GM23338 (cell line): ENCODE data around the gene PGAP3. TPM values are rescaled to one million over a fixed set of nuclear protein-coding genes. Genes with fewer than 3 reads are reported as not detected.

Source experiments
- ATAC-seq: fragments of 200-7000 bp; cut with Tn5 transposase; 3 replicates; pipeline ENCODE4 v1.9.1; 2020
- DNase-seq: peaks from one replicate; pipeline ENCODE4 v3.0.0-alpha.2; 2015; ENCODE audit warnings: low spot score
- H2AFZ ChIP-seq: fragments of 200-600 bp; sonication (generic); 2 replicates; pipeline ENCODE4 v1.8.0; 2016; ENCODE audit warnings: antibody characterized with exemption, mild to moderate bottlenecking, moderate library complexity
- H3F3A ChIP-seq: fragments of 200-600 bp; sonication (generic); replicated peaks from 2 replicates; pipeline ENCODE4 v1.8.0; 2017; ENCODE audit warnings: antibody characterized with exemption, mixed run types, low read depth
- H3K27ac ChIP-seq: fragments of 200-600 bp; sonication (generic); 2 replicates; pipeline ENCODE4 v1.6.1; 2016; ENCODE audit warnings: low read depth
- H3K27me3 ChIP-seq: fragments of 200-600 bp; sonication (generic); 2 replicates; pipeline ENCODE4 v1.8.0; 2016; ENCODE audit warnings: mild to moderate bottlenecking, mixed run types, moderate library complexity; ENCODE audit not compliant: insufficient read depth
- H3K36me3 ChIP-seq: fragments of 200-600 bp; sonication (generic); 2 replicates; pipeline ENCODE4 v1.8.0; 2016; ENCODE audit warnings: mild to moderate bottlenecking; ENCODE audit not compliant: insufficient read depth
- H3K4me1 ChIP-seq: fragments of 200-600 bp; sonication (generic); 2 replicates; pipeline ENCODE4 v1.8.0; 2016; ENCODE audit warnings: mild to moderate bottlenecking, moderate library complexity; ENCODE audit not compliant: insufficient read depth
- H3K4me2 ChIP-seq: fragments of 200-600 bp; sonication (generic); 2 replicates; pipeline ENCODE4 v1.7.1; 2017; ENCODE audit warnings: mixed run types
- H3K4me3 ChIP-seq: fragments of 200-600 bp; sonication (generic); 2 replicates; pipeline ENCODE4 v1.6.1; 2016; ENCODE audit warnings: mixed run types
- H3K79me2 ChIP-seq: fragments of 200-600 bp; sonication (generic); replicated peaks from 2 replicates; pipeline ENCODE4 v1.8.0; 2017; ENCODE audit warnings: mild to moderate bottlenecking; ENCODE audit not compliant: insufficient read depth
- H3K9me2 ChIP-seq: fragments of 200-600 bp; sonication (generic); 2 replicates; pipeline ENCODE4 v1.8.0; 2017; ENCODE audit not compliant: insufficient read depth
- H4K20me1 ChIP-seq: fragments of 200-600 bp; sonication (generic); replicated peaks from 2 replicates; pipeline ENCODE4 v1.8.0; 2017; ENCODE audit warnings: mild to moderate bottlenecking; ENCODE audit not compliant: insufficient read depth
- H3K27ac Mint-ChIP-seq: 2 replicates; pipeline ENCODE4 v1.8.0; 2020; ENCODE audit warnings: inconsistent platforms, mild to moderate bottlenecking, moderate library complexity, mixed read lengths
- H3K27me3 Mint-ChIP-seq: 3 replicates; pipeline ENCODE4 v1.8.0; 2022; ENCODE audit warnings: low read depth, mild to moderate bottlenecking, moderate library complexity, mixed read lengths, inconsistent platforms; ENCODE audit not compliant: insufficient read depth, poor library complexity
- H3K36me3 Mint-ChIP-seq: 3 replicates; pipeline ENCODE4 v1.8.0; 2021; ENCODE audit warnings: low read depth, mild to moderate bottlenecking, inconsistent platforms, moderate library complexity, mixed read lengths
- H3K4me1 Mint-ChIP-seq: 3 replicates; pipeline ENCODE4 v1.8.0; 2020; ENCODE audit warnings: mild to moderate bottlenecking, inconsistent platforms, mixed read lengths
- H3K4me3 Mint-ChIP-seq: 3 replicates; pipeline ENCODE4 v1.8.0; 2021; ENCODE audit warnings: moderate library complexity, mild to moderate bottlenecking, inconsistent platforms, mixed read lengths
- H3K9me3 Mint-ChIP-seq: 3 replicates; pipeline ENCODE4 v1.8.0; 2020; ENCODE audit warnings: moderate library complexity, mild to moderate bottlenecking, inconsistent platforms, mixed read lengths
- CTCF ChIP-seq, 2 experiments: fragments of 200-600 bp in 1 of 2; sonication (generic) in 1 of 2; conservative IDR thresholded peaks; 2 replicates each; pipeline versions ENCODE4 v1.5.1 to v1.6.1; 2016 to 2017; ENCODE audit warnings: antibody characterized with exemption in 2 of 2, low read depth in 2 of 2, mild to moderate bottlenecking in 2 of 2, moderate library complexity in 1 of 2
- ETS1 ChIP-seq: IDR thresholded peaks from 2 replicates; pipeline ENCODE4 v1.6.1; 2016; ENCODE audit warnings: antibody characterized with exemption
- EZH2phosphoT487 ChIP-seq: fragments of 200-600 bp; sonication (generic); IDR thresholded peaks from one replicate; pipeline ENCODE4 v1.8.1; 2018; ENCODE audit warnings: antibody characterized with exemption; ENCODE audit not compliant: unreplicated experiment
- STAT1 ChIP-seq: IDR thresholded peaks from one replicate; pipeline ENCODE4 v1.6.1; 2016; ENCODE audit warnings: antibody characterized with exemption; ENCODE audit not compliant: unreplicated experiment
- ZNF331 ChIP-seq: fragments of 250-450 bp; sonication (Bioruptor Pico); IDR thresholded peaks from 2 replicates; pipeline ENCODE4 v1.5.0; 2020; ENCODE audit warnings: low read depth, mild to moderate bottlenecking, moderate library complexity
- ZNF462 ChIP-seq: fragments of 250-450 bp; sonication (Bioruptor Pico); IDR thresholded peaks from 2 replicates; pipeline ENCODE4 v1.5.0; 2020; ENCODE audit warnings: mild to moderate bottlenecking, moderate library complexity
- polyA plus RNA-seq: library from polyadenylated mRNA; unstranded; fragments of >200 nt; fragmentation: Nextera tagmentation; extraction: Ambion mirVana; gene quantifications from 2 replicates; pipeline ENCODE4 v1.2.1, GENCODE V29; 2016
- total RNA-seq: library from RNA; depleted of rRNA; stranded (reverse); fragments of >200 nt; shearing (Covaris generic); gene quantifications from 2 replicates; pipeline ENCODE4 v1.2.3, GENCODE V29; 2014

Gene PGAP3
- total and polyA plus RNA-seq, 2 experiments from 2014 or later, result 7.0 to 10.7 TPM

DNA sequence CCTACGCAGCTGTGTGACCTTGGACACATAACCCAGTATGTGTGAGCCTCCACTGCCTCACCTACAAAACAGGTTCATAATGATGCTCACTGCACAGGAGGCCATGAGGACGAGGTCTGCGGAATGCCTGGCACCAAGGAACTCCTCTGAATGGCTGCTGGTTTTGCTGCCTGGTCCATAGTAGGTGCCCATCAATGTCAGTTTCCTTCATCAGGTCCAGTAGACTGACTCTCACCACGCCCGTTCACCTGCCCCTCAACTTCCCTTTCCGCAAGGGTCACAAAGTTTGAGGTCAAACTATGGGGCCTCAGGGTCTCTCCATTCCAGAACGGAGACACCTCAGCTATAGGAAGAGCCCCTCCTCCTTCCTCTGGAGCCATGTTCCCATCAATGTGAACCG, 10.8 kb downstream of the PGAP3 start (continued):
- TF ChIP-seq ZNF462 (no peak), STAT1 (no peak), ZNF331 (CRISPR knock-in tag) (no peak), EZH2phosphoT487 (no peak), CTCF (conservative IDR thresholded peaks at IDR 0.05; ENCODE audit: low read depth in 2 of 2) (no peak)

DNA sequence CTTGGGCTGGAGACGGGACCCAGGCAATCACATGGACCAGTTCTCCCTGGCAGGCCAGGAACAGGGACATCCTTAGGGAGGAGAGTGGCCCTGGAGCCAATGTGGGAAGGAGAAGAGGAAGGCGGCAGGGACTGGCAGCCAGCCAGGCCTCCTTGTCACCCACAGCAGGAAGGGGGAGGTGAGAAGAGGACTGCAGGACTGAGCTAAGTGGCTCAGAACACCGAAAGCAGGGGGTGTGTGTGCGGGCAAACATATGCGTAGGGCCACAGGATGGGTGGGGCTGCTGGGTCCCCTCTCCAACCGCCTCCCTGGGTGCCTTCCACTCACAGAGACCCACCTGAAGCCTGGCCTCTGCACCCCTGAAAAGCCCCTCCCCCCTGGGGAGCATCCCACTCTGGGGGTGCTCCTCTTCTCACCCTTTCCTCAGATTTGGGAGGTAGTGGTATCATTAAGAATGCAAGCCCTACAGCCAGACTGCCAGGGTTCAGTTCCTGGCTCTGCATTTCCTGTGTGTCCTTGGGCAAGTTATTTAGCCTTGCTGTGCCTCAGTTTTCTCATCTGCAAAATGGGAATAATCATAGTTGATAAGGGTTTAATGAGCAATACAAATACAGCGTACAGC, 11.5 kb downstream of the PGAP3 start:
- H2AFZ ChIP-seq, result no peak overlapping the region
- H3K4me3 ChIP-seq, result no peak overlapping the region
- ATAC-seq, result no peak
- H3K27ac ChIP-seq, result no peak overlapping the region
- peaks cover 27% of the 10 kb centered on the region for H3K27me3 Mint-ChIP-seq
- no peaks in the 10 kb centered on the region for H3K36me3 ChIP-seq
- no peaks in the 10 kb centered on the region for H3K79me2 ChIP-seq
- no peaks in the 10 kb centered on the region for H3F3A ChIP-seq
- H3K4me2 ChIP-seq, result no peak overlapping the region
- H4K20me1 ChIP-seq, result no peaks in the 10 kb centered on the region
- 0 out of 2 replicates have a peak, but pooled peaks cover 5% of the 10 kb centered on the region for H3K4me1 ChIP-seq
- H3K27me3 ChIP-seq, result no peaks in the 10 kb centered on the region
- H3K4me1 Mint-ChIP-seq, result peaks cover 30% of the 10 kb centered on the region
- H3K36me3 Mint-ChIP-seq, result peaks cover 16% of the 10 kb centered on the region; the same call in 2 of the 3 replicates
- H3K4me3 Mint-ChIP-seq, result no peak overlapping the region
- H3K9me3 Mint-ChIP-seq, result no peaks in the 10 kb centered on the region
- no peaks in the 10 kb centered on the region for H3K9me2 ChIP-seq
- DNase-seq, result no peak
- no peak overlapping the region; the same call in 1 of the 2 replicates for H3K27ac Mint-ChIP-seq
- TF ChIP-seq EZH2phosphoT487 (no peak), ETS1 (no peak)
